Fibroblast of skin of abdomen (primary cell): ENCODE measurements around the gene NFIL3.
A peak's percentile ranks its signal among the peaks of the same experiment; 100 is the strongest.

Experiments
- DNase-seq: peaks from one replicate; pipeline ENCODE4 v3.0.0-alpha.2; 2013

NFIL3 gene

DNA sequence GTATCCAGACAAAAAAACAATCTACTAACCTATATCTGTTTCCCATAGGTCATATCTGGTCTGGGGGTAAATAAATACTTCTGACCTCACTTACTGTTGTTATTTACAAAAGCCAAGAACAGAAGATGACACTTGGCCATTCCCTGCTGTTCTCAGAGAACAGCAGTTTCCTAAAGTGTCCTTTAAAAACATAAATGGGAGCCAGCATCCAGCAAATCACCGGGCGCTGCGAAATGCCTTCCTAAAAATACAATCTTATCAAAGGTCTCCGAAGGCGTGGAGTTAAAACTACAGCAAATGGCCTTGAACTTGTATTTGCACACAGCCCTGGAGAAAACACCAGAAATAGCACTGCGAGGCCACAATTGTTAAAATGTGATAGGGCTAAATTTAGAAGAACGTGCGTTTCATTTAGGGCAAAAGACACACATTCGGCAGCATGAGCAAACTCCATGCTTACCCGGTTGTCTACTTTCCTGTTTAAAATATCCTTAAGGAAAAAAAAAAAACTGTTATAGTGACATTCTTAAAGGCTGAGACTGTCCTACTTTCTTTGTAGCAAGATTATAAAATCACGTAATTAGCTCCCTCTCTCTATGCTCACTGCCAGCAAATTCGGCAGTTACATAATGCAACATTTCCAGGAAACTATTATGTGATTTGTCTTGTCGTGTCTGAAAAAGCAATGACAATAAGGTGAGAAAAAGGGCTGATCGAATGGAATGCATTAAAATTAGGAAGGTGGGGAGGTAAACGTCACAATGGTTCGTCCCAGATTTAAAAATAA is 1.5 kb downstream of the NFIL3 start:
- peak; percentile 35 for DNase-seq

DNA sequence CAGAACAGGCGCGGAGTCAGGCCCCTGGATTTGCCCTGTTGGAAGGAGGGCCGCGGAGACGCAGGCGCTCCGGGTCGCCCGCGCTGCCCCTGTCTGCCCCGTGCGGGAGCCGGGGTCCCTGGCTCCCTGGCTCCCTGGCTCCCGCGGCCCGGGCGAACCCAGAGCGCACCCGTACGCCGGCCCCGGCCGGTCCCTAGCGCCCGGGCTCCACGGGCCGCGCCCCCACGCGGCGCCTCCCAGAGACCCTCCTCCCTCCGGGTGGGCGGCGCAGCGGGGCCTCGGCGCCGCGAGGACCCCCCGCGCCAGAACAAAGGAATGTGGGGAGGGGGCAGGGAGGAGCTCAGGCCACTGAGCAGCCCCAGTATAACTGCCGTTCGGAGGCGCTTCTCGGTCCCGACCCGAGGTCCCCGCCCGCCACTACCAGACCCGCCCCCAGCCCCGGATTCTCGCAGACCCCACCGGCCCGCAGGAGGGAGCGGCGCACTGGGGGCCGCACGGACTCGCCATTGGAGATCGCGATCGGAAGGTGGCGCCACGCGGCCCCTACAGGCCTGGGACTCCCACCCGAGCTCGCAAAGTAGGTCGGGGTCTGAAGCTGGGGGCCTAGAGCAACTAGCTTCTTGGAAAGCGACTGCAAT is 2.4 kb downstream of the NFIL3 start:
- peak; percentile 40 for DNase-seq

DNA sequence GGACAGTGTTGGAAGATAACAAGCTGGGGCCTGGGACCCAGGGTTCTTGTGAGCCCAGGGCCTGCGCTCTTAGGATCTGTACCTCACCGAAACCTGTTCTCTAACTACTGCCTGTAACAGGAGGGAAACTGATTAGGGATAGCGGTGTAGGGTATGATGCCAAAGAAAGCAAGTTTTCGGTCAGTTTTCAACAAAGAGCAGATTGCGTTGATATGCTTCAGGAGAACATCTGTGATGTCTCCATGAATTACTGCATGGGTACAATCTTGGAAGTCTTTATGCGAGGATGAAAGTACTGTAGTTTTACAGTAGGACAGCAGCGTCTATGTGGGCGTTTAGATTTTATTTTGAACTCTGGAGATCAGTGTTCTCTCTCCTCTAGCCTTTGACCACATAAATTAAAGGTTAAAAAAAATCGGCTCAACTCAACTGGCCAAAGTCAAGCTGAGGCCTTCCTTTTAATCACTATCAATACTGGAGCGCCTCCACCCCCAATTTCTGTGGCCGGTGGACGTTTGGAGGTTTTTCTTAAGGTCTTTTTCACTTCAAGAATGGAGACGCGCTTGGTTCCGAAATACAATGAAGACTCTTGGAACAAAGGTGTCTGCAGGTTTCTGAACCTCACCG is 3.0 kb downstream of the NFIL3 start:
- peak; percentile 28 for DNase-seq

DNA sequence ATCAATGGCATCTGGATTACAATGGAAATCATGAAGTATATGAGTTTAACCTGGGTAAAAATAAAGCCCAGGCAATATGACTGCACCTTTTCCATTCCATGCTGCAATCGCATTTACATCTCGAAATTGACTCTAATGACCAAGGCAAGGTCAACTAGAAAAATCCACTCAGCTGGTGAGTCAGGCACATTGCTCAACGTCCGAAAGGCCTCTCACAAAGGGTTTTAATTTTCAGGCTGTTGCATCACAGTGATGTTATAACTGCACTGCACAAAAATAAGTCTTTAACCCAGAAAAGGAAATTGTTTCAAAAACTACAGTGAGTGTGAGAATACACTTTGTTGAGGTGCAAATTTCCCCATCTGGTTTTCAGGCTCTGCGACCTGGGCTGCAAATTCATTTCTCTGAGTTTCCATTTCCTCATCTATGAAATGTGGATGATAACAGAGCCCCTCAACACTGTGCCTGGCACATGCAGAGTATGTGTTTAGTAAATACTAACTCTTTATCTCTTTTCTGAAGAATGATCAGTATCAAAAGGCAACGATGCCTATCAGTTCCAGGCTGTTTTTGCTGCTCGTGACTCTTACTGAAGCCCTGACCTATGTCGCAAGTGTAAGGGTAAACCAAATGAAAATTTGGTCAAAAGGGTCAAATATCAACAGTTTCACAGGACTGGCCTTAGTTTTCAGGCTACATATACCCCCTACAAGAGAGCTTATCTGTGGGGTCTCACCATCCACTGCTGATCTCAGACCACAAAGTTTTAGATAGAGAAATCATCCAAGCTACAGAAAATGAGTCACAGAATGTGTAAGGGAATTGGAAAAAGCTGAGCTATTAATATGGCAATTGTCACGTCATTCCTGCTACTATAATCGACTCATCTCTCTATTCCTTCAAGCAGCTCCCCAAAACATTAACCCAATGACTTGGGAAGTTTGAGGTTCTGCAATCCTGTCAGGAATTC is 4.1 kb downstream of the NFIL3 start:
- peak; percentile 93 for DNase-seq

DNA sequence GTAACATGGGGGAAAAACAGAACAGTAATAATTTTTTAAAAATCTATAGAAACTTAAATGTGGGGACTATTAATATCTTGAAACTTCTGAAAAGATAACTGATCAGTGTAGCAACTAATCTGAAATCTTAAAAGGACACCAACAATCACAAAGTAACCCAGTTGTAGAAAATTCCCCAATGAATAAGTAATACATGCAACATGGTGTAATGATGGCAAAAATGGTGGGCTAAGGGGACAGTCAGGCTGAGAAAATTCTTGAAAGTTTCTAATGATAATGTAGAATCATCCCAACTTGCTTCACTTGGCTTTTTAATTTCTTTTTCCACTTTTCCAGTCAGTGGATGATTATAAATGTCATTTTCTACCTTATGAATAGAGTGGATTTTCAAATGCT is 5.4 kb downstream of the NFIL3 start:
- no peak for DNase-seq

DNA sequence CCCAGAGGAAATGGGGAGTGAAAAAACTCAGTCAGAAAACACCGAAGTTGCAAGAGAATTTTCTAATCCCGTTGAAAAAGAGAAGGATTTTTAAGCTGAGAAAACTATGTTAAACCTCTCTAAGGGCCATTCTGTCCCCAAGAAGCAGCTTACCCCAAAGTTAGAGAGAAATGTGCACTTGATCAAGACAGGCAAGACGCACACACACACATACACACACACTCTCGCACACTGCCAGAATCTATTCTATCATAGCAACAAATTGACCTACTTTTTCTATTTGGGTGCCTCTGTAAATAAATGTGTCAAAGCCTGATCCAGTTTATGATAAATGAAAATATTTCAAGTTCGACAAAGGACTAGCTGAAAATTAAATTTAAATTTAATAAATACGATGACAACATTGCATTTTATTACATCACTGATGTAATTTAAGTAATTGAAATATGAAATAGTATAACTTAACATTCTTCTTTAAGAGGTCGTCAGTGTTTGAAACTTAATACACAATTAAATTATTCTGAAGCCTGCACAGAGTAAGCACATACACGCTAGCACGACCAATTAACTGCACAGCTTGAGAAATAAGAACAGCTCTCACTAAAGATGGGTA is 5.9 kb downstream of the NFIL3 start:
- DNase-seq, result no peak

DNA sequence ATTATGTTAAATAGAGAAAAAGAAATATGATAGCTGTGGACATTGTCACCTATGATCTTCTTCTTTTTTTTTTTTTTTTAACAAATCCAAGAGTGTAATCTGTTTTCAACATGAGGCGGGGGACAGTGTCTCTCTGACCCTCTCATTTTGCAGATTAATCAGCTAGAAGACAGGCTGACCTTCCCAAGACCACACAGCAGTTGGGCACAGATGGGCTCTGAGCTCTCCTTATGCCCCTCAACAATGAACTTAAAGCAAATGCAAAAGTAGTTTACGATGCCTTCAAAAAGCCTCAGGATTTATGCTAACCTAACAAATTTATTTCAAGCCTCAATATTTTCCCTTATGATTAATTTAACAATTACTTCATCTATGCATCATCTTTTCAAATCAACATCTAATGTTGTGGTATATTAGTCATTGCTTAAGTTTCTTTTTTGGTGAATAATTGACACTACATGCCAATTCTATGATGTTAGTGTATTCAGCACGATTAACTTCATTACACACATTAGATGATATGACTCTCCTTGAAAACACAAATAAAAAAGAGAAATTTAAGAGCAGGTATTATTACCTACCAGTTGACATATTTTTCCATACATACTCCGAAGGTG is 7.4 kb downstream of the NFIL3 start:
- peak; percentile 56 for DNase-seq

DNA sequence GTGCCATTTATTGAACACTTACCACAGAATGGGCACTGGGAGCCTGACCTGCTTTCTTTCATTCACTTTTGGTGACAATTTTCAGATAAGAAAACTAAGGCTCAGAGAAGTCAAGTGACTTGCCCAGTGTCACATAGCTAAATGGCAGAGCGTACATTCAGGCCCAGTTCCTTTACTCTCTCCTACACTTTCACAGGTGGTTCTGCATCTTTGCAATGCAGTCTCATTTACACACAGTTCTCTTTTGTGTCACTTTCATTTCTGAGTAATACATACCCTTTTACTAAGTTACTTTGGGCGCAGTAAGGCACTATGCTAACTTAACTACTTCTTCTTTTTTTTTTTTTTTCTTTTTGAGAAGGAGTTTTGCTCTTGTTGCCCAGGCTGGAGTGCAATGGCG is 8.3 kb downstream of the NFIL3 start:
- no peak for DNase-seq

DNA sequence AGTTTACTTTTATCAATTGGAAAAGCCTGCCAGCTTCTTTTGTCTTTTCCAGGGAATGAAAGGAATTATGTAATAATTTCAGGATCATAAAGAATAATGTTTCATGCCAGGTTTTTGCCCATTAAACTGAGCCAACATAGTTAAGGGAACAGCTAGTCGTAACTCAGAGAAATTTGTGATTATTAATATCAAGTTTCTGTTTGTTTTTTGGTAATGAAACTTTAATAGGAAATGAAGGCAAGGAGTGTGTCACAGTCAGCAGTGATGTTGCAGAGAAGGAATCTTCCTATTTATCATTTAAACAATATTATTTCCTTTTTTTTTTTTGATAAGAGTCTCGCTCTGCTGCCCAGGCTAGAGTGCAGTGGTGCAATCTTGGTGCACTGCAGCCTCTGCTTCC is 10.7 kb downstream of the NFIL3 start:
- DNase-seq, result no peak

DNA sequence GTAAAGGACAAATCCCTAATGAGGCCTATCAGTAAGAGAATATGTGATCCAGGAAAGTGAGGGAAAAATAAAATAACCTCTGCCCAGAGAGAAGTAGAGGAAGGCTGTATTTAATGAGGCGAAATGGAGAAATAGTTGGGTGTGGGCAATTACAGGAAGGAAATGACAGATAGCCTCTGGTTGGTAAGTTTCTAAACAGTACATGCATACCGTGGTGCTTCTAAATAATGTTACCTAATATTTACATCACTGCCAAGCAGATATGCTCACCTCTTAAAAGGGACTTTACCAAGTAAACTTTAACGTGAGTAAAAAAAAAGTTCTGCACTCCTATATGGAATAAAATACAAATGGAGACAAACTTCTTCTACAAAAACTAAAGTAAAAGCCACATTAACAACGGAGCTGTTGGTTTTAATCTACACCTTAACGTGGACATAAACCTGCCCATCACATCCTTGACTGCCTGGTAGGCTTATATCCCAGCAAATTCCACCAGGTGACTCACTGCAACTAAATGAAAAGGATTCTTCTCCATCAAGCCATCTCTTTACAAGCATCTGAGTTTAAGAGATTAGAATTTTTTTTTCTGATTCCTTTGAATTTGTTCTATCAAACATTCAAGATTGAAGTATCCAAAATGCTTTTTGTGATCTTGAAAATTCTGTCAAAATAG is 12.4 kb downstream of the NFIL3 start:
- peak; percentile 20 for DNase-seq

DNA sequence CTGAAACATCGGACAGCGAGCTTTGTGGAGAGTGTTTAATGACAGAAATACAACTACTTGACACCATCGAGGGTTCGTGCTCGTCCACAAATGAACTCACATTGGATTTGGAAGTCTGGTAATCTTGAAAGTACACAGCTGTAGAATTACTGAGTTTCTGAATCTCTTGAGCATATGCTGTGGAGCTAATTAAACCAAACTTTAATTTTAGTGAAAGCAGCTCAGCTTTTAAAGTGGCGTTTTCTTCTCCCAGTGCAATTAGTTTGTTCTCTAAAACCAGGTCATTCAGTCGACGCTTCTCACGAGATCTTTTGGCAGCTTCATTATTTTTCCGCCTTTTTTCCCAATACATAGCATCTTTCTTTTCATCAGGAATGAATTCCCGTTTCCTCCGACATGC is 13.5 kb downstream of the NFIL3 start:
- no peak for DNase-seq

DNA sequence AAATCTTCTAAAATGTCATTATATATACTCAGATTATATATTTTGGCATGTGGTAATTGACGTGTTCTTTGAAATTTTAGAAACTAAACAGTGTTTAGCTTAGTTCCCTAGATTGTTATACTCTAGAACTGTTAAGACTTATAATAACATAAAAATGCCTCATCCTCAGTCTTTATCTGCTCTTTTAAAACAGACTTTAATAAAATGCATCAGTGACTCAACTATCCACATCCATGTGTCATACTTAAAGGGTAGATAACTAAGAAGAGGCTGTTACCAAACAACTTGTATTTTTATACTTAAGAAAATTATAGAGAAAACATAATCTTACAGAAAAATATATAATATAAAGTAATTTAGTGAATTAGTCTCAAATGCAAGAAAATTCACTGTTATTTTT is 15.2 kb downstream of the NFIL3 start:
- DNase-seq, result no peak

DNA sequence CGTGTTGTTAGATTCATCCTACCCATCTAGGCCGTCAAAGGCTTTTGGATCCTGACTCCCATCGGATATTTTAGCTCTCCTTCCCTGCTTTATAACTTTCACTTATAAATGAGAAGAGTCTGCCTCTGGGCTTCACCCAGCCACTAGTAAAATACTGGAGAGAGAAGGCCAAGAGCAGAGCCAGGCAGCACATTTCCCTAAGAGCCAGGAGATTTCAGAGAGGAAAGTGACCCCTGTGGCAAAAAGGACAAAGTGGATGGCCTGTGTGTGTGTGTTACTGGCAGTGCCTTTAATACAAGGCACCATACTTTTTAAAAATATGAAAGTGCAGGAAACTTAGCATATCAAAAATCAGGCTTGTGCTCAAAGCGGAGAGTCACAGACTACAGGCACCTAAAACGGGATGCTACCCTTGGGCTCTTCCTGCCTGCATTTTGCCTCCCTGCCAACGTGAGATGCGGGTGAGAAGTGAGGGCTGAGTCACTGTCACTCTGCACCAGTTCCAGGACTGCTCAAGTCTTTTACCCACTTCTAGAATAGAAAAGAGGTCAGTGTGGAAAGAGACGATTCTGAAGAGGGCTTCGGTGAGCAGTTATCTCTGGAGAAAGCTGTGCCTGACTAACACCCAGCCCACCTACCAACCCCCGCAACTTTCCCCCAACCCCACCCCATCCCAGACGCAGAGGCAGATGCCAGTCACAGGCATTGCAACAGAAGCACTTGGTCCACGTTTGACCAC is 15.9 kb downstream of the NFIL3 start:
- DNase-seq, result no peak

DNA sequence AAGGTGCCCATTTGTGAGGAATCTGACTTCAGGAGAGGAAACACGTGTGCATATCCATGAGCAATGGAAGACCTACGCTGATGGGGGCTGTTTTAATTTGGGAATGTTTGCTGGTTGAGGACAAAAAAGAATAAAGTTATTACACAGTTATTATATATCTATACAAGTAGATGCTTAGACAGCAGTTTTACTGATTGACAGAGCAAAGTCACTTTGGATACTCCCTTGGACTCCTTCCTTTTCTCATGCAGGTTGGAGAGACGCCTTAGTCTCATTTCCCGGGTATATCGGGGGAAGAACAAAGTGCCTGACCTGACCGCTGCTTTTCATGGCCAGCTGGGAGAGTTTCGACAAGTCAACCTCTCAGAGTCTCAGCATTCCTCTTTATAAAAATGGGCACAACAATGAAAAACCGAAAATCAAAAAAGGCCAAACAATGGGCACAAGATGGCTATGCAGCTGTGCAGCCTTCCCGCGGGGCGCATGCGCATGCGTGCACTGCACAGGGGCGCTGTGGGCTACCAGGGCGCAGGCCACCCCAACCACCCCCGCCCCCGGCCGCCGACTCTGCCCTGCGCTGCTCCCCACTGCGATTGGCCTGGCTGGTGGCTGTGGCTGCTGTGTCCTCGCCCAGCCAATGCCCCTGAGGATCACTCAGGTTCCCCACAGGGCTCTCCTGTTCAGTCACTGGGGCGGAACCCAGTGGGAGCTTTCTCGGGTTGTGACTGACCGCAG is 18.1 kb downstream of the NFIL3 start:
- no peak for DNase-seq

DNA sequence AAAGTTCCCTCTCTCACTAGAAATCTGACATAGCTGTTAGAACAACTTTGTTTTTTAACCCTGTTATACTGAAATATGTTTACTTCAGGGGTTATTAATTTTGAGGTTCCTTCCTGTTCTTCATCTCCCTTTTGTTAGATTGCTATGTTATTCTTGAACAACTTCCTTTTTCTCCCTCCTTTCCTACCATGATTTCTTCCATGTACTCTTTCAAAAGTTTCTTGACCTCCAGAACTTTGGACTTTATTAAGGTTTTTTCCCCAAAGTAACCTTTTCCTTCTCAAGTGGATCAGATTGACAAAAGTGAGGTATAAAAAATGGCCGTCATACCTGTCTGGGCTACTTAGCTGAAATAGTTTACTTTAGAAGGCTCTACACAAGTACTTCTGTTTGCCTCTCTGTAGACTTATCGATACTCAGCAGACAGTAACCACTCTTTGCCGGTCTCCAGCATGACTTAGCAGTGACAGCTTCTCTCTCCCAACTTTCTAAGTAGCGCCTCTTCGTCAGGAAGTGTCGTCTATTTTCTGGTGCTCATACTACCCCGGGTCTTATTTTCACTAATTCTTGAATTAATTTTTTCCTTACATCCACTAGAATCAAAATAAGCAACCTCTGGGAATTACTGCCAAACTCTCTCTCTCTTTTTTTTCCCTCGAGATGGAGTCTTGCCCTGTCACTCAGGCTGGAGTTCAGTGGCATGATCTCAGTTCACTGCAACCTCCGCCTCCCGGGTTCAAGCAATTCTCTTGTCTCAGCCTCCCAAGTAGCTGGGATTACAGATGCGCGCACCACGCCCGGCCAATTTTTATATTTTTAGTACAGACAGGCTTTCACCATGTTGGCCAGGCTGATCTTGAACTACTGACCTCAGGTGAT is 19.7 kb downstream of the NFIL3 start:
- DNase-seq, result no peak

DNA sequence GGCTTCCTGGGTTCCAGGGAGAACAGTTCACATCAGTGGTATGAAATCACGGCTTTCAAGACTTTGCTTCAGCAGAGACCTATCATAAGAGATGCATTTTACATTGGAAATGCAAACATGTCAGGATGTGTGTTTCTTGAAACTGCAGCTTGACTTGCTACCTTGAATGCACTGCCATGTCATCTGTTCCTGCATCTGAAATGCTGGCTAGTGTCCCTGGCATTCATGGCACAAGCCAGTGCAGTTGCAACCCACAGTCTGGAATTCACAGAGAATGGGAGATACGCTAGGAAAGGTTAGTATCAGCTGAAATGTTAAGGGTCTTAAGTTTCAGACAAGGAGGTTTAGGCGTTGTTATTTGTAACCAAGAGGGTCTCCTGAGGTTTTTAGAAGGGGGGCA is 24.7 kb downstream of the NFIL3 start:
- DNase-seq, result no peak

DNA sequence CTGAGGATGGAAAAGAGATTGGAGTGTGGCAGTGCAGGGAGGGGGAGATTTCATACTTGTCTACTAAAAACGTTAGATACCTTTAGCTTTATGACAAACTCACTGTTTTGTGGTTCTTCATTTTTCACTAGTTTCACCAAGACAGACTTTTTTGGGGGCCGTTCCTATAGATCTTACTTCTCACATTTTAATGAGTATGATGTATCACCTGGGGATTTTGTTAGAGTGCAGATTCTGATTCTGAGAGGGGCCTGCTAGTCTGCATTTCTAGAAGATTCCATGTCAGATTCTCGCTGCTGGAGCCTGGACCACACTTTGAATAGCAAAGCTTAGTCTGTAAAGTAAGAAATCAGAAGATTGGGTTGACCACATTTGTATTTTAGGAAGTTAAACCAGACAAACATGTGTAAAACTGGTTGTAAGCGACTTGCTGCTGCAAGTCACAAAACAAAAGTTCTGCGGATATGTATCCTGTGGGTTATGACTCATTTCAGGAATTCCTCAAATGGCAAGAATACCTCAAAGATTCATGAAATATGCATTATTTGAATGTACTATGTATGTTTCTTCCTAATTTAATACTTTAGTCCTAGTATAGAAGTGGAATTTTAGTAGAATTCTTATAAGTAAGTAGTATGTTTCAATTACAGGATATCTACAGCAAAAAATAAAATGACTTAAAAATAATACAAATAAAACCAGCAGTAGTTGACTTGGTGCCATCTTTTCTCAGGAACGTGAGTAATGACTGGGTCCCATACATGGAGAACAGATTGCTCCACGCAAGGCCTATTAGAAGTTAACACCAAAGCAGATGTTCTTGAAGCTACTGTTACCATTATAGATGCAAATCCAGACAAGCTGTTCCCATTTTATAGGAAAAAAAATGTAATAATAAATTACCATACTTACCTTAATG is 27.8 kb downstream of the NFIL3 start:
- peak; percentile 94 for DNase-seq
